ENCODE data around the gene HES6. TPM values are rescaled to one million over a fixed set of nuclear protein-coding genes. Genes with fewer than 3 reads are reported as not detected.

Gene HES6
- total and polyA plus RNA-seq, 2 experiments from 2014 or later, result 0.86 to 1.3 TPM

DNA sequence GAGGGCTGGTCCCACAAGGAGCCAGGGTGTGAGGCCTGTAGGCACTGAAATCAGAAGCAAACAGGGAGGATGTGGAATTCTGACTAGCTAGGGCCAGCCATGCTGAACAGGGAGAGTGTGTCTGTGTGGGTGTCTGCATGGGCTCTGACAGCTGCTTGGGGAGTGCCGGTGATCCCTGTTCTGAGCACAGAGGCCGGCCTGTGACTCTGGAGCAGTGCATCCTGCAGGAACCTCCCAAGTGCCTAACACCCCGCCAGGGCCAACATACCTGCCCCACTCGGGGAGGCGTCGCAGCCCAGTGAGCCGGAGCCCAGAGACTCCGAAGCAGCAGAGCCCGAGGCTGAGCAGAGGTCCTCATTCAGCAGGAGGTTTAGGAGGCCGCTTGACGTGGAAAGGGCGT lies 11.5 kb upstream of the HES6 start:
- Histone ChIP-seq H3K4me1 (ENCODE audit: insufficient read depth) (no peaks in the 10 kb centered on the region), H3K9me3 (ENCODE audit: low read depth) (no peaks in the 10 kb centered on the region), H3F3A (ENCODE audit: insufficient read depth) (no peaks in the 10 kb centered on the region), H3K36me3 (ENCODE audit: low read depth) (no peaks in the 10 kb centered on the region; the same call in 1 of the 2 replicates), H3K9me2 (ENCODE audit: insufficient read depth) (no peaks in the 10 kb centered on the region), H3K27ac (no peak overlapping the region), H3K79me2 (ENCODE audit: insufficient read depth) (no peaks in the 10 kb centered on the region), H3K4me3 (no peak overlapping the region), H3K27me3 (replicated peaks; ENCODE audit: insufficient read depth) (no peaks in the 10 kb centered on the region), H3K4me2 (ENCODE audit: unreplicated experiment) (no peak overlapping the region), H2AFZ (no peak overlapping the region), H3K9ac (no peak overlapping the region), H4K20me1 (ENCODE audit: insufficient read depth) (no peaks in the 10 kb centered on the region)
- TF ChIP-seq EZH2phosphoT487 (IDR thresholded peaks at IDR 0.05; ENCODE audit: insufficient read depth, low read depth) (no peak), EZH2 (IDR thresholded peaks at IDR 0.05; ENCODE audit: insufficient read depth, poor library complexity, severe bottlenecking) (no peak)
- 98% methylated on average over 12 of the region's 12 CpGs for WGBS, 2 experiments (ENCODE audit: low coverage in 1 of 2, low lambda C conversion rate in 2 of 2, missing lambda C conversion rate in 2 of 2)
- no peak for DNase-seq
- in situ Hi-C loops (cut with MboI), result loop anchor here (25.0 kb wide), 1 partner anchor 664 kb away; the partner anchor contains the start of gene RAB17

GRCh38 chr2:238250896-238251295 lies 11.1 kb upstream of the HES6 start:
- DNase-seq, result no peak
- Histone ChIP-seq H3K4me2 (ENCODE audit: unreplicated experiment) (no peak overlapping the region), H3F3A (ENCODE audit: insufficient read depth) (no peaks in the 10 kb centered on the region), H3K9ac (no peak overlapping the region), H3K79me2 (ENCODE audit: insufficient read depth) (no peaks in the 10 kb centered on the region), H4K20me1 (ENCODE audit: insufficient read depth) (no peaks in the 10 kb centered on the region), H2AFZ (no peak overlapping the region), H3K4me1 (ENCODE audit: insufficient read depth) (no peaks in the 10 kb centered on the region), H3K9me2 (ENCODE audit: insufficient read depth) (no peaks in the 10 kb centered on the region), H3K27ac (no peak overlapping the region), H3K27me3 (replicated peaks; ENCODE audit: insufficient read depth) (no peaks in the 10 kb centered on the region), H3K4me3 (no peak overlapping the region), H3K36me3 (ENCODE audit: low read depth) (no peaks in the 10 kb centered on the region; the same call in 1 of the 2 replicates), H3K9me3 (ENCODE audit: low read depth) (no peaks in the 10 kb centered on the region)
- no peak for TF ChIP-seq EZH2 (IDR thresholded peaks at IDR 0.05; ENCODE audit: insufficient read depth, poor library complexity, severe bottlenecking)
- TF ChIP-seq EZH2phosphoT487 (IDR thresholded peaks at IDR 0.05; ENCODE audit: insufficient read depth, low read depth), result no peak
- WGBS, 2 experiments (ENCODE audit: low coverage in 1 of 2, low lambda C conversion rate in 2 of 2, missing lambda C conversion rate in 2 of 2), result 93 to 94% methylated on average over 3 to 7 of the region's 7 CpGs
- in situ Hi-C loops (cut with MboI), result loop anchor here (25.0 kb wide), 1 partner anchor 664 kb away; the partner anchor contains the start of gene RAB17

GRCh38 chr2:238247841-238248453 lies 8.1 kb upstream of the HES6 start:
- H3K27me3 ChIP-seq (replicated peaks; ENCODE audit: insufficient read depth), result no peaks in the 10 kb centered on the region

DNA sequence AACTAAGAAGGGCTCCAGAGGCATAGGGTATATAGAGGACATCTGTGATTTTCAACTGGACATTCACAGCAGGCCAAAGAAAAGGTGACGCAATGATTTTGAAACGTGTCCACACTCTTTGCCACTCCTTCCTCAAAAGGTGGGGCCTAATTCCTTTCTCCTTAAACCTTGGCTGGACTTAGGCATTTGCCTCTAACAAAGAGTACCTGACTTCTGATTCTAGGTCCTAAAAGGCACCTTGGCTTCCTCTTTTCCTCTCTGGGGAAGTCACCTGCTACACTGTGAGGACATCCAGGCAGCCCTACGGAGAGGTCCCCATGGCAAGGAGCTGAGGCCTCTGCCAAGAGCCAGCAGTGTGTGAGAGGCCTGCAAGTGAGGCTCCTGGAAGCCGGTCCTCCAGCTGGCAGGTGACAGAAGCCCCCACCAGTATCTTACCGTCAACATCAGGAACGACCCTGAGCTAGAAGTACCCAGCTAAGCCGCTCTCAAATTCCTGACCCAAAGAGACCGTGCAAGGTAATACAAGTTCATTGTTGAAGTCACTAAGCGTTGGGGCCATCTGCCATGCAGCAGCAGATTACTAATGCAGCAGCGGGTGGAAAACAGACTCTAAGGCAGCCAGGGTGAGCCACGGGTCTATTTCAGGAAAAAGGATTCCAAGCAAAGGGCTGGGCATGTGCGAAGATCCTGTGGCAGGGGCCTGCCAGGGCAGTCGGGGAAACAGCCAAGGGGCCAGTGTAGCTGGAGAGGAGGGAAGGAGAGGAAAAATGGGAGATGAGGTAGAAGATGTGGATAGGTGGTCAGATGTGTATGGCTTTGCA lies 7.4 kb upstream of the HES6 start:
- Histone ChIP-seq H3K27ac (no peak overlapping the region), H3K4me3 (no peak overlapping the region), H3K9me2 (ENCODE audit: insufficient read depth) (no peaks in the 10 kb centered on the region), H3K4me2 (ENCODE audit: unreplicated experiment) (no peak overlapping the region), H3K27me3 (replicated peaks; ENCODE audit: insufficient read depth) (no peaks in the 10 kb centered on the region), H3K4me1 (ENCODE audit: insufficient read depth) (no peaks in the 10 kb centered on the region), H3K36me3 (ENCODE audit: low read depth) (no peaks in the 10 kb centered on the region), H3F3A (ENCODE audit: insufficient read depth) (no peaks in the 10 kb centered on the region), H2AFZ (no peak overlapping the region), H3K79me2 (ENCODE audit: insufficient read depth) (no peaks in the 10 kb centered on the region), H3K9ac (no peak overlapping the region), H3K9me3 (ENCODE audit: low read depth) (no peaks in the 10 kb centered on the region), H4K20me1 (ENCODE audit: insufficient read depth) (no peaks in the 10 kb centered on the region)
- peak; percentile 9 for DNase-seq
- WGBS, 2 experiments (ENCODE audit: low coverage in 1 of 2, low lambda C conversion rate in 2 of 2, missing lambda C conversion rate in 2 of 2), result 85 to 88% methylated on average over 13 of the region's 13 CpGs
- TF ChIP-seq EZH2phosphoT487 (IDR thresholded peaks at IDR 0.05; ENCODE audit: insufficient read depth, low read depth) (no peak), EZH2 (IDR thresholded peaks at IDR 0.05; ENCODE audit: insufficient read depth, poor library complexity, severe bottlenecking) (no peak)
- in situ Hi-C loops (cut with MboI), result no loop called here

More at GRCh38 chr2:238247841-238248453, 8.1 kb upstream of the HES6 start:
- H3K9ac ChIP-seq, result no peak overlapping the region
- H3K27ac ChIP-seq, result no peak overlapping the region
- no peak for TF ChIP-seq EZH2phosphoT487 (IDR thresholded peaks at IDR 0.05; ENCODE audit: insufficient read depth, low read depth)
- no peak for TF ChIP-seq EZH2 (IDR thresholded peaks at IDR 0.05; ENCODE audit: insufficient read depth, poor library complexity, severe bottlenecking)
- no peaks in the 10 kb centered on the region for H3F3A ChIP-seq (ENCODE audit: insufficient read depth)
- no peak for DNase-seq
- H3K36me3 ChIP-seq (ENCODE audit: low read depth), result no peaks in the 10 kb centered on the region
- no peaks in the 10 kb centered on the region for H3K79me2 ChIP-seq (ENCODE audit: insufficient read depth)
- H4K20me1 ChIP-seq (ENCODE audit: insufficient read depth), result no peaks in the 10 kb centered on the region
- H3K9me3 ChIP-seq (ENCODE audit: low read depth), result no peaks in the 10 kb centered on the region
- in situ Hi-C loops (cut with MboI), result no loop called here
- WGBS, 2 experiments (ENCODE audit: low coverage in 1 of 2, low lambda C conversion rate in 2 of 2, missing lambda C conversion rate in 2 of 2), result 76 to 89% methylated on average over 10 of the region's 10 CpGs
- no peak overlapping the region for H2AFZ ChIP-seq
- no peaks in the 10 kb centered on the region for H3K4me1 ChIP-seq (ENCODE audit: insufficient read depth)
- H3K4me2 ChIP-seq (ENCODE audit: unreplicated experiment), result no peak overlapping the region
- H3K4me3 ChIP-seq, result no peak overlapping the region
- H3K9me2 ChIP-seq (ENCODE audit: insufficient read depth), result no peaks in the 10 kb centered on the region
